LNCaP clone FGC (cell line): ENCODE measurements around the gene FTCD.

Source experiments
- DNase-seq: peaks from one replicate; pipeline ENCODE4 v3.0.0-alpha.2; 2011; ENCODE audit warnings: low read depth
- H3K4me3 ChIP-seq: 2 replicates; pipeline ENCODE4 v1.5.1; 2011; ENCODE audit warnings: mild to moderate bottlenecking, low read depth, low read length, control low read depth
- CTCF ChIP-seq: IDR thresholded peaks from 2 replicates; pipeline ENCODE4 v1.5.1; 2012; ENCODE audit warnings: mild to moderate bottlenecking; ENCODE audit not compliant: control insufficient read depth, insufficient read depth; ENCODE audit errors: extremely low read depth

Gene FTCD

DNA sequence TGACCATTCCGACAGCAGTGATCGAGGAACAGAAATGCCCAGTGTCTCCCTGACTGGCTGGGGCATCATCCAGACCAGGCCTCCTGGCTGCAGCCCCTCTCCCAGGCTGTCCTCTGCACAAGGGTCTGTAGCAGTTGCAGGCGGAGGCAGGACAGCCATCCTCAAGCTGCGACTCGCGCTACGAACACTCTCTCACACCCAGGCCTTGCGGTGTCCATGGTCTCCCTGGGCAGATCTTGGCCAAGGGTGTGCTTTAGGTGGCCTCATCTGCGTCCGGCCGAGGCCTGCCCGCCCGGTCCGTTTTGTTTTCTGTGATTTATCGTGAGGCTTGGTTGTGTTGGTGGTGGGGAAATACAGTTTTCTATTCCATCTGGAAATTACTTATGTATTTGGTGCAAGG, 15.7 kb downstream of the FTCD start:
- no peak for TF ChIP-seq CTCF
- no peak overlapping the region for H3K4me3 ChIP-seq
- no peak for DNase-seq

- TF ChIP-seq CTCF = no peak
Measured at GRCh38 chr21:46138383-46138970, 16.9 kb downstream of the FTCD start.

DNA sequence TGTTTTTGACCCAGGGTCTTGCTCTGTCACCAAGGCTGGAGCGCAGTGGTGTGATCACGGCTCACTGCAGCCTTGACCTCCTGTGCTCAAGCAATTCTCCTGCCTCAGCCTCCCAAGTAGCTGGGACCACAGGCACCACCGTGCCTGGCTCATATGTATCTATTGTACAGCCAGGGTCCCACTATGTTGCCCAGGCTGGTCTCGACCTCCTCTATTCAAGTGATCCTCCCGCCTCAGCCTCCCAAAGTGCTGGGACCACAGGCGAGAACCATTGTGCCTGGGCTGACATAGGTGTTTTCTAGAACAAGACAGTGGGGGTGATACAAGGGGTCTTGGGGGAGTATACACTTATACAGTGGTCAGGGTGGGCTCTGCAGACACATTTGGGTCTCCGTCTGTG, 17.5 kb downstream of the FTCD start:
- no peak overlapping the region for H3K4me3 ChIP-seq
- DNase-seq = no peak
- TF ChIP-seq CTCF = no peak

More at GRCh38 chr21:46138383-46138970, 16.9 kb downstream of the FTCD start:
- H3K4me3 ChIP-seq = no peak overlapping the region
- no peak for DNase-seq

GRCh38 chr21:46136739-46137349, 18.5 kb downstream of the FTCD start:
- no peak for TF ChIP-seq CTCF
- H3K4me3 ChIP-seq = no peak overlapping the region
- DNase-seq = no peak

- no peak for TF ChIP-seq CTCF
- no peak overlapping the region for H3K4me3 ChIP-seq
- DNase-seq = no peak
Measured at GRCh38 chr21:46135782-46136395, 19.5 kb downstream of the FTCD start.

- no peak for DNase-seq
- no peak for TF ChIP-seq CTCF
- no peak overlapping the region for H3K4me3 ChIP-seq
Measured at GRCh38 chr21:46131838-46132651, 23.3 kb downstream of the FTCD start.
